HG03432 (cell line): ENCODE measurements around the gene RPS13.
"Not testable (repeated sequence)": the region's sequence is repeated elsewhere in the genome, so short reads cannot be mapped to it uniquely, and the experiment has no call there.

Experiments used
- ATAC-seq: cut with Tn5 transposase; IDR thresholded peaks from one replicate; pipeline ENCODE4 v1.9.1; 2021; ENCODE audit warnings: mild to moderate bottlenecking, moderate library complexity; ENCODE audit not compliant: unreplicated experiment

RPS13 gene

DNA sequence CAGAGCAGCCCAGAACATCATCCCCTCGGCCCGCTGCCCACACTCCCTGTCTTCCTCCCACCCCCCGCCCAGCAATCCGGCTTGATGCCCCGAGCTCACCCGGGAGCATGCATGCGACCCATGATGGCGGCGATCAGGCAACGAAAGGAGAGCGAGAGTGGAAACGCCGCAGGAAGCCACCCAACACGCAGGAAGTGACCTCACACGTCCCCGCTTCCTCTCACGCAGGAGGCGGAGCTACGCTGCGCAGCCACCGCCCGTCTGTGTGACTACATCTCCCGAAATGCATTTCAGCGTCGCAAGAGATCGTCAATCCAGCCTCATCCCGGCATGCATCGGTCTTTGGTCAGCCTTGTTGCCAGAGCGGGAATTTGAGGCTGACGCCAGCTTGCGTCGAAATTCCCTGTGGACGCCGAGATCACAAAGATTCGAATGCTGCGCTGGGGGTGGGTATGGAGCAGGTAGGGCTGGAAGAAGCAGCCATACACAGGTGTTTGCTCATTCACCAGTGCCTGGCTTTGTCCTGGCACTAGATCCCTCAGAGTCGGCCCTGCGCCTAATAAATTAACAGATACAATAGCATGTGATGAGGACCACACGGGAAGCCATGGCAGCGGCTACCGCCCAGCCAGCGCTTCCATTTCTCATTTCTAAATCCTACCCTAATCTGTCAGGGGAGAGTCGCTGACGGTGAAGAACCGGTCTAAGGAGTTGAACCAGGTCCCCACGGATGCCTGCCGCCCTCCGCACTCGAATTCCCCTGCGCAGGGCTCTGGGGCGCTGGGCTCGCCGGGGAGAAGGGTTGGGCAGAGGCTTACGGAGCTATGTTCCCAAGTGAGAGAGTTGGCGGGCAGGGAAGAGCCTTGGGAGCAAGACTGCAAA is at the start of gene RPS13:
Gene RPS13 (minus strand): TSS at position 148 of the 882 bp plus-strand sequence. CDS start 26 bp downstream, at position 122.
- peak; percentile 96 for ATAC-seq

DNA sequence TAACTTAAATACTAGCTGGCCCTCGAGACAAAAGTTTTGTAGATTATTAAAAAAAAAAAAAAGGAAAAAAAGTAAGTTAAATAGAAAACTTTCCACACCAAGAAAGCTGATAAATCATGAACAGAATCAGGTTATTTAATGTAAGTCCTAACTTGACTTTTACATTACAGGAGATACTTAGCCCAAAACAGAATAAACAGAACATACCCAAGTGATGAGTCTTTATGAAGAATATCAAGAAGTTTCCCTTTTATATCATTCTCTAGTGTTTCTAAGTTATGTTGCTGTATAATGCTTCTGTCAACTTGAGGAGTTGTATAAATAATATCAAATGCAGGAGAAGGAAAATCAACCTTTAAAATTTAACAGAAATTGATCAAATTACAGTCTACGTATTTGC is 44.5 kb upstream of the RPS13 start:
- no peak for ATAC-seq

DNA sequence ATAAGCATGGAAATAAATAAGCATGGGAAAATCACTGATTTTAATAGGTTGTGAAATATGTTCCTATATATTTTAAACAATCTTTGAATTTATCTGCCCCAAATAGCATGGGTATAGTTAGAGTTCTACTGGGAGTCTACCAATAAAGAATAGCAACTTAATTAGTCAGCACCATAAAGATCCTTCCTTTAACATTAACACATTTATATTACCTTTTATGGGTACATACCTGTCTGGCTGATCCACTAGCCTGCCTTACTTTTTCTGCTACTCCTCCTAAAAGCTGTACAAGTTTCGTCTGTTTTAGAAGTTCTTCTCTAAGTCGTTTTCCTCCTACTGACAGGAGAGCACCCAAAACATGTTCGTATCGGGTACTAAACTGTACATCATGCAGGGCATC is 39.8 kb upstream of the RPS13 start:
- ATAC-seq, result no peak

DNA sequence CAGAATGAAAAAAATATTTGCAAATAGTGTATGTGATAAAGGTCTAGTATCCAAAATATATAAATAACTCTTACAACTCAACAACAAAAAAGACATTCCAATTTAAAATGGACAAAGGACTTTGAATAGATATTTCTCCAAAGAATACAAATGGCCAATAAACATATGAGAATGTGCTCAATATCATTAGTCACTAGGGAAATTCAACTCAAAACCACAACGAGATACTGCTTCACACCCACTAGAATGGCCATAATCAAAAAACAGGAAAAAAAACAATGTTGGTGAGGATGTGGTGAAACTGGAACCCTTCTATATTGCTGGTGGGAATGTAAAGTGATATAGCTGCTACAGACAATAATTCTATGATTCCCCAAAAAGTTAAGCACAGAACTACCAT is 38.6 kb upstream of the RPS13 start:
- ATAC-seq, result no peak

DNA sequence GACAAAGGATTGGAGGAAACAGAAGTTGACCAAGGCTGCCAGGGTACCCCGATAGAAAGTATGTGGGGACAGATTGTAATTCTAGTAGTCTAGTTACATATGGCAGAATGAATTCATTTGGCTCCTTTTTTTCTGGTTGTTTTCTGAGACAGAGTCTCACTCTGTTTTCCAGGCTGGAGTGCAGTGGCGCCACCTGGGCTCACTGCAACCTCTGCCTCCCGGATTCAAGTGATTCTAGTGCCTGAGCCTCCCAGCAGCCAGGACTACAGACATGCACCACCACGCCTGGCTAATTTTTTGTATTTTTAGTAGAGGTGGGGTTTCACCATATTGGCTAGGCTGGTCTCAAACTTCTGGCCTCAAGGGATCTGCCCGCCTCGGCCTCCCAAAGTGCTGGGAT is 30.3 kb upstream of the RPS13 start:
- not testable (repeated sequence) for ATAC-seq

DNA sequence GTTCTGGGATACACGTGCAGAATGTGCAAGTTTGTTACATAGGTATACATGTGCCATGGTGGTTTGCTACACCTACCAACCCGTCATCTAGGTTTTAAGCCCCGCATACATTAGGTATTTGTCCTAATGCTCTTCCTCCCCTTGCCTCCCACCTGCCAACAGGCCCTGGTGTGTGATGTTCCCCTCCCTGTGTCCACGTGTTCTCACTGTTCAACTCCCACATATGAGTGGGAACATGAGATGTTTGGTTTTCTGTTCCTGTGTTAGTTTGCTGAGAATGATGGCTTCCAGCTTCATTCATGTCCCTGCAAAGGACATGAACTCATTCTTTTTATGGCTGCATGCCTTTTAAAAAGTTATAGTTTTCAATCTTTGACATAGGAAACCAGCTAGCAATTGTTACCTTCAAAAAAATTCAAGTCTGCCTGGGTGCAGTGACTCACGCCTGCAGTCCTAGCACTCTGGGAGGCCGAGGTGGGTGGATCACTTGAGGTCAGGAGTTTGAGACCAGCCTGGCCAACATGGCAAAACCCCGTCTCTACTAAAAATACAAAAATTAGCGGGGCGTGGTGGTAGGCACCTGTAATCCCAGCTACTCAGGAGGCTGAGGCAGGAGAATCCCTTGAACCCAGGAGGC is 28.1 kb upstream of the RPS13 start:
- not testable (repeated sequence) for ATAC-seq

DNA sequence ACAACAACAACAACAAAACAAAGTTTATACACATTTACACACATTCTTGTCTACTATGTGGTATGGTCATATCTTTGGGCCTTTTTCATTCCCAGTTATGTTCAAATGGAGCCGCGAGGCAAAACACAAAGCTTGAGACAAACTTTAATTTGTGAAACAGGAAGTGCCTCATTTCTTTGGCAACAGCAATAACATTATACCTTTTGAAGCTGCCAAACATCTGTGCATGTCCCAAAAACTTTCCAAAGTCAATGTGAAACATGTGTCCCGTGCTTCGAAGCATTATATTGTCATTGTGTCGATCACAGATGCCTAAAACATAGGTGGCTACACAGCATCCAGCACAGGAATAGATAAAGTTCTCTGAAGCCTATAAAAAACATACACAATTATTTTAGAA is 25.0 kb upstream of the RPS13 start:
- ATAC-seq, result no peak

DNA sequence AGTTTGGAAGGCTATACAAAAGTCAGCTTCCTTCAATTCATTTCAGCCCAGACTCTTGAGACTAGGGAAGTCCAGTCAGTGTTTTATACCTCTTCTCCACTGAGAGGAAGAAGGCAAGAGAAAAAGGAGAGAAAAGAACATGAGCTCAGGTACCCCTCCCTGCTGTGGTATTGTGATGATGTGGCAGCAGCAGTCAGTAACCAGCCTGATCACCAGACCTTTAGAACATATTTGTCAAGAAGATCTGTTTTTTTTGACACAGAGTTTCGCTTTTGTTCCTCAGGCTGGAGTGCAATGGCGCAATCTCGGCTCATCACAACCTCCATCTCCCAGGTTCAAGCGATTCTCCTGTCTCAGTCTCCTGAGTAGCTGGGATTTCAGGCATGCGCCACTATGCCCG is 21.2 kb upstream of the RPS13 start:
- ATAC-seq, result no peak

DNA sequence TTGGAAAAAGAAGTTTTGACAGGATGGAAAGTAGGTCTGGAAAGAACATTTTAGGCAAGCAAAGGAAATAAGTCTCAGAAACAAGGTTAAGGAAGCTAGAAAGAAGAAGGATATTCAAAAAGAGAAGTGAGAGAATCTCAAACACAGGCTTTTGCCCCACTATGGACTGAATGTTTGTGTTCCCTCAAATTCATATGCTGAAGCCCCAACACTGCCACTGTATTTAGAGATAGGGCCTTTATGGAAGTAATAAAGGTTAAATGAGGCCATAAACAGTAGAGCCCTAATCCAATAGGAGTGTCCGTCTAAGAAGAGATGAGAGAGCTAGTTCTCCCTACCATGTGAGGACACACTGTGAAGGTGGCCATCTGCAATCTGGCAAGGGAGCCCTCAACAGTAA is 20.6 kb upstream of the RPS13 start:
- no peak for ATAC-seq

DNA sequence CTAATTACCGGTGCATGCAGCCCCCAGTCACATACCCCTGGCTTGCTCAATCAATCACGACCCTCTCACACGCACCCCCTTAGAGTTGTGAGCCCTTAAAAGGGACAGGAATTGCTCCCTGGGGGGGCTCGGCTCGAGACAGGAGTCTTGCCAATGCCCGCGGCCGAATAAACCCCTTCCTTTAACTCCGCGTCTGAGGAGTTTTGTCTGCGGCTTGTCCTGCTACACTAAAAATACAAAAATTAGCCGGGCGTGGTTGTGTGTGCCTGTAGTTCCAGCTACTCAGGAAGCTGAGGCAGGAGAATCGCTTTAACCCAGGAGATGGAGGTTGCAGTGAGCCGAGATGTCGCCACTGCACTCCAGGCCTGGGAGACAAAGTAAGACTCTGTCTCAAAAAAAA is 8.5 kb upstream of the RPS13 start:
- ATAC-seq, result not testable (repeated sequence)

DNA sequence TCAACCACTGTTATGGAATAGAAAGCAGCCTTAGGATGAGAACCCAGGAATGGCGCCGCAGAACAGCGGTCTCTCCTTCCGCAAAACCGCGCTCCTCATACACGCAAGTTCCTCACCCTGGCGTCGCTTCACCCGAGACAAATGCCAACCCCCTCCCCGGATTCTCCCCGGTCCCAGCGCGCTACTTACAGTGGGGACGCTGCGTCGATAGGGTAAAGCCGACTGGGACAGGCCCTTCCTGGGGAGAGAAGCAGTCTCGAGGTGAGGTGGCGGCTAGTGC is 287 bp downstream of the RPS13 start:
- peak; percentile 14 for ATAC-seq

DNA sequence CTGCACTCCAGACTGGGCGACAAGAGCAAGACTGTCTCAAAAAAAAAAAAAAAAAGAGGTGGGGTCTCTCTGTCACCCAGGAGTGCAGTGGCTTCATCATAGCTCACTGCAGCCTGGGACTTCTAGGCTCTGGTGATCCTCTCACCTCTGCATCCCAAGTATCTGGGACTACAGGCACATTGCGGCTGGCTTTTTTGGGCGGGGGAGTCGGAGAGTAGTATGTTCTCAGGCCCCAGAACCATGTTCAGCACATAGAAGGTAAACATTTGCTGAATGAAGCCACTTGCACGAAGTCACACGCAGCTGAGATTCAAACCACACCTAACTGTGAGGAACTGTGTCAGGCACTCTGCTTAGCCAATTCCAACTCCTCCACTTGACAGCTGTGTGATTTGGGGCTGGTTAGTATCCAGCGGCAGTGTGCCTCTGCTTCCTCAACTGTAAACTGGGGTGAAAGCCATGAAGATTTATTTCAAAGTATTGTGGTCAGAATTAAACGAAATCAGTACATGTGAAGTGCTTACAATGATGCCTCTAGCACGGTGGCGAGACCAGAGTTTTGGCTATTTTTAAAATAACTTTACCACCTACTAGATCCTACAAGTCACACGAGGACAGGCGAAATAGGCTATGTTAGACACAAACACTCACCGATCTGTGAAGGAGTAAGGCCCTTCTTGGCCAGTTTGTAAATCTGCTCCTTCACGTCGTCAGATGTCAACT is 789 bp downstream of the RPS13 start:
- ATAC-seq, result no peak

DNA sequence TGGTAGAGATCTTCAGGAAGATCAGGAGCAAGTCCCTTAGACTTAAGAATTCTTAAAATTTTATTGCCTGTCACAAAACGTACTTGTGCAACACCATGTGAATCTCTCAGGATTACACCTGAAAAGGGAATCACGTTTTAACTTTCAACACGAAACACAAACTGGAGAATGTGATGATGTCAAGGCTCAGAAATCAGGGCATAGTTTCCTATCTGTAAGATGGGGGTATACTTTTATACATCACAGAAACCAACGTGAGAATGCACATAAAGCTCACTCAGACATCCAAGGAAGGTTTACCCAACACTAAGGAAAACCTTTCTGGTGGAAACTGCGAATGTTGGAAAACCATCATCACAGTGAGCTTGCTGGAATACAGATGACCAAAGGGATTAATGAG is 2.0 kb downstream of the RPS13 start:
- ATAC-seq, result no peak

DNA sequence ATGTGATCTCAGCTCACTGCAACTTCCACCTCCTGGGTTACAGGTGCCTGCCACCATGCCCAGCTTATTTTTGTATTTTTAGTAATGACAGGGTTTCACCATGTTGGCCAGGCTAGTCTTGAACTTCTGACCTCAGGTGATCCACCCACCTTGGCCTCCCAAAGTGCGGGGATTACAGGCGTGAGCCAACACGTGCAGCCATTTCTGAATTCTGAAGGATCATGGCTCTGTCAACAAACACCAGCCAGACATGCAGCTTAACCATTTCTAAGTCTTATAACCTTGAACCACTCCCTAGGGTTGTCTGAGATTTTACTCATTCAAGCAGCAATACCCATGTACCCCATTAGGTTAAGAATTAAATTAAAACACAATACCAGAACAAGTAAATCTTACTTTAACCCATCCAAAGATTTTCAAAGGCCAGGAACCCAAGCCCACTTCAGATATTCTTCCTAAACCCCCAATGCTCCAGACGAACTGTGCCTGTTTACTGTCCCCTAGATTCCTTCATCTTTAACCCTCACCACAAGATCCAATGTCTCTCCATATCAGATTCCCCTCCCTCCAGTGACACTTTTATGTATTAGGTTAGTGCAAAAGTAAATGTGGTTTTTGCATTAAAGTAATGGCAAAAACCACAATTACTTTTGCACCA is 4.0 kb downstream of the RPS13 start:
- ATAC-seq, result no peak

DNA sequence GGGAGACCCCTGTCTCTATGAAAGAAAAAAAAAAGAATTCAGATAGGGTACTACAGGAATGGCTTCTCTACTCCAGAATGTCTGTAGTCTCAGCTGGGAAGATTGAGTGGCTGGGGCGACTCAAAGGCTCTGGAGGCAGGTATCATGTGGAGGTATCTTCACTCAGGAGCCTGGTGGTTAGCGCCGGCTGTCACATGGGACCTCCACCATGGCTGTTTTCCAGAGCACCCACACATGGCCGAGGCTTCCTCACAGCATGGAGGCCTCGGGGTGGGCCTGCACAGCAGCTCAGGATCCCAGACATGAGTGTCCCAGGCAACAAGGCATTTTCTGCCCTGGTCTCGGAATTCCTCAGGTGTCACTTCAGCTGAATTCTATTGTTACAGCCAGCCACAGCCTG is 10.1 kb downstream of the RPS13 start:
- no peak for ATAC-seq

DNA sequence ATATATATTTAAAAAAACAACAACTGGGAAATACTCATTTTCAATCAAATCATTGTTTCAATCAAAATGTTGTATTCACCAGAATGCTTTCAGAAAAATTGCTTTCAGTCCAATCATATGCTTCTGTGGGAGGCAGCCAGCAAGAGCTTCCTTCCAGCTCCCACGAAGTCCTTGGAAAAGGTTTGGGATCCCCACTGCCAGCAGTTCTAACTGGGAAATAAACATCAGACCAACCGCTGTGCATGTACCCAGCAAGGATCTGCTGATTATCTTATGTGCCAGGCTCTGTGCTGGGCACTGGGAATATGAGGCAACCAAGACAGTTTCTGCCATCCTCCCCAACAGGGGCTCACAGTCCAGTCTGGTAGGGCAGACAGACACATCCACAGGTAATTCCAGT is 10.8 kb downstream of the RPS13 start:
- ATAC-seq, result no peak

DNA sequence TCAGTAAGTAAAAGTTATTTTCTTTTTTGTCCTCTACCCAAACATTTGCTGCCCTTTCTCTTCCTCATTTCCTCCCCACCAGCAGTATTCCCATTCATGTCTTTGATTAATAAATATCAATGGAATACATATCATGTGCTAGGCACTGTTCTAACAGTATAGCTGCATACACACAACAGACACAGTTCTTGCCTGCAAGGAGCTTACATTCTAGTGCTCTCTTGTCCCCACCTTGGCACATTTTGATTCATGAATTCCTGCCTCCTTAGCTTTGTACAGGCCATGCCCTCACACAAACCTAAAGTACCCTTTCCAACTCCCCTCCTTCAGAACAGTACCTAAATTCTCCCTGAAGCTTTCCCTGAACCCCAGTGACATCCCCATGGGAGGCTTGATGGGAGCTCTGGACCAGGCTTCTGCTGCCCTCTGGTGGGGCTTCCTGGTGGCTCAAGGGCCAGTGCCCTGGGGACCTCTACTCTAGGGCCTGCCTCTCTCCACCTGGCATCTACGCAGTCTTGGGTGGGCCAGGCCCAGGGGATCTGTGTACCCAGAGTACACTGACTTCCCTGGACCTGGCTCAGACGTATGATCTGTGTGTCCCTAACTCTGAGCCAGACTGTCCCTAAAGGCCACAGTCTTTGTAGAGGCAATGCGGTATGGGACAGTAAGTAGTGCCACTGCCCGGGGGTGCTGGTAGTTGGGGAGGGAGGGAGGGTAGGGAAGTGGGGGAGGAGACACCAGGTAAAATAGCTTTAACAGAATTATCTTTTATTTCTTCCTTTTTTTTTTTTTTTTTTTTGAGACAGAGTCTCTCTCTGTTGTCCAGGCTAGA is 14.1 kb downstream of the RPS13 start:
- peak; percentile 50 for ATAC-seq

DNA sequence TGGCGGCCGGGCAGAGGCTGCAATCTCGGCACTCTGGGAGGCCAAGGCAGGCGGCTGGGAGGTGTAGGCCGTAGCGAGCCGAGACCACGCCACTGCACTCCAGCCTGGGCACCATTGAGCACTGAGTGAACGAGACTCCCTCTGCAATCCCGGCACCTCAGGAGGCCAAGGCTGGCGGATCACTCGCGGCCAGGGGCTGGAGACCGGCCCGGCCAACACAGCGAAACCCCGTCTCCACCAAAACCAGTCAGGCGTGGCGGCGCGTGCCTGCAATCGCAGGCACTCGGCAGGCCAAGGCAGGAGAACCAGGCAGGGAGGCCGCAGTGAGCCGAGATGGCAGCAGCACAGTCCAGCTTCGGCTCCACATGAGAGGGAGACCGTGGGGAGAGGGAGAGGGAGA is 26.3 kb downstream of the RPS13 start:
- not testable (repeated sequence) for ATAC-seq

DNA sequence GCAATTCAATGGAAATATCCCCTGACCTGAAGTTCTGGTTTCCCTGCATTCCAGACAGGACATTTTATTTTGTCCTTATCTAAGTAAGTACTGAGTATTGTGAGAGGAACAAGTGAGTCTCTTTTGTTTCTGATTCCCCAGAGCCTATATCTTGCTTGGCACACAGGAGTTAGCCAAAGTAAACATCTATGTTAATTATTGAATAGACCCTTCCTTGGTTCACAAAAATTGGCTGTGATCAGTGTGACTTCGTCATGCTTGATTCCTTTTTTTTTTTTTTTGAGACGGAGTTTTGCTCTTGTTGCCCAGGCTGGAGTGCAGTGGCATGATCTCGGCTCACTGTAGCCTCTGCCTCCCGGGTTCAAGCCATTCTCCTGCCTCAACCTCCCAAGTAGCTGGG is 29.0 kb downstream of the RPS13 start:
- not testable (repeated sequence) for ATAC-seq

DNA sequence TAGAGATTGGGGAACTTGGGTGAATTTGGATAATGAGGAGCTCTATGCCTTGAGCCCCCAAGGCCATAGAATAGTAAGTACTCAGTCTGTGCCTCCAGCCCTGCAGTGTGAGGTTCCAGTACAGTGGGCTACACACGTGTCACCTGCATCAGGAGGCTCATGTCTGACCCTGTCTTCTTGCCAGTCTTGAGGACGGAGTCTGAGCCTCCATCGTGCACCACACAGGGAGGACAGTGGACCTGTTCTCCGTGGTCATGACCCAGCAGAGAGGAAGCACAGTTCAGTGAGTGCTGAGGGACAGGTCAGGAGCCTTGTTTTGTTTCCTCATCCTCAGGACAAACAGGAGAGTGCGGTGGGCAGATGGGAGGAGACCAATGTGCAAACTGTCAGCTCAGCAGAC is 30.8 kb downstream of the RPS13 start:
- no peak for ATAC-seq
